GM18499 (cell line): ENCODE measurements around the gene NUBPL.
"Not testable (repeated sequence)": the region's sequence is repeated elsewhere in the genome, so short reads cannot be mapped to it uniquely, and the experiment has no call there.

Experiments
- ATAC-seq: cut with Tn5 transposase; IDR thresholded peaks from one replicate; pipeline ENCODE4 v1.9.1; 2021; ENCODE audit warnings: moderate number of reproducible peaks; ENCODE audit not compliant: insufficient read depth, unreplicated experiment

Gene NUBPL

DNA sequence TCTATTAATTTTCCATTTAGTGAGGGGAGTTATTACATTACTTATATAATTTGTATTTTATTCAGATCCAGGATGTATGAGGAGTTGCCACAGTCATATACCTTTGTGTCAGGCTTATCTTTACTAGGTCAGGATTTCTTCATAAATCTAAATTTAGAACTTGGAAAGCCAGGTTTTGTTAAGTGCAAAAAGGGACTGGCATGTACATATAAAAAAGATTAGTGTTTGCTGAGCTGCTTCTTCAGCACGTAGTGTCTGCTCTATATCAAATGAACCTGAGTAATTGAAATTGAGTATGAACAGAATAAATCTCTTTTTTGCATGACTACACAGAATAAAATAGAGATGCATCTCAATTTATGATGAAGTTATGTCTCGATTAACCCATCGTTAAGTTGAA lies 157.4 kb downstream of the NUBPL start:
- ATAC-seq = no peak

DNA sequence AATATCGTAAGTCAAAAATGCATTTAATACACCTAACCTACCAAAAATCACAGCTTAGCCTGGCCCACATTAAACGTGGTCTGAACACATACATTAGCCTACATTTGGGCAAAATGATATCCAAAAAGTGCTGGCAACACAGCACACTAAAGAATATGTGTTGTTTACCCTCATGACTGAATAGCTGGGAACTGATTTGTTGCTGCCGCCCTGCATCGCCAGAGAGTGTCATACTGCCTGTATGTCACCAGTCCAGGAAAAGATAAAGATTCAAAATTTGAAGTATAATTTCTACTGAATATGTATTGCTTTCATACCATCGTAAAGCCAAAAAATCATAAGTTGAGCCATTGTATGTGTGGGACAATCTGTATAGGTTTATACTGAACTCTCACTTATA lies 157.8 kb downstream of the NUBPL start:
- ATAC-seq = no peak

GRCh38 chr14:31726337-31726736 lies 165.1 kb downstream of the NUBPL start:
- ATAC-seq = no peak

- no peak for ATAC-seq
Observed at GRCh38 chr14:31727797-31728196, 166.6 kb downstream of the NUBPL start.

GRCh38 chr14:31740688-31741087 lies 179.5 kb downstream of the NUBPL start:
- ATAC-seq = no peak

DNA sequence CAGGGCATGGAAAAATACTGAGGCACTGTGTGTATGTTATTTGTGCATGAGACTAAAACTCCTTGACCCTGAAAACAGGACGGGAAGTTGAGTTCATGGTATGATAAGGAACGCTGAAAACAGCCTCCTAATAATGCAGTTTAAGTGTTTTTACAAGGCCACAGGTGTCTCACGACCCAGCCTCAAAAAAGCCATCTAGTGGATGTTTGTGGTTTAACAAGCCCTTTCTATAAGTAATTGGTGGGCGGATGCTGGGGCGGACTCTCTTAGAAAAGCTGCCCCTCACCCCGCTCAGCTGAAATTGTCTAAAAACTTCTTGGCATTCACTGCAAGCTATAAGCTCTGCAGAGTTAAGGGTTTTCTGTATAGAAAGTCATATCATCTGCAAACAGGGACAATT lies 184.5 kb downstream of the NUBPL start:
- no peak for ATAC-seq

DNA sequence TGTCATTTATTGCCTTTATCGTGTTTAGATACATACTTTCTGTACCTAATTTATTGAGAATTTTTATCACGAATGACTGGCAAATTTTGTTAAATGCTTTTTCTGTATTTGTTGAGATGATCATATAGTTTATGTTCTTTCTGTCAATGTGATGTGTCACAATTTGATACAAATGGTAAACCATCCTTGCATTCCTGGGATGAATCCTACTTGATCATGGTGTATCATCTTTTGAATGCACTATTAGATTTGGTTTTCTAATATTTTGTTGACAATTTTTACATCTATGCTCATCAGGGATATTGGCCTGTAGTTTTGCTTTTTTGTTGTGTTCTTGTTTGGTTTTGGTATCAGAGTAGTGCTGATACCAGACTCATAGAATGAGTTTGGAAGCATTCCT lies 185.1 kb downstream of the NUBPL start:
- no peak for ATAC-seq

DNA sequence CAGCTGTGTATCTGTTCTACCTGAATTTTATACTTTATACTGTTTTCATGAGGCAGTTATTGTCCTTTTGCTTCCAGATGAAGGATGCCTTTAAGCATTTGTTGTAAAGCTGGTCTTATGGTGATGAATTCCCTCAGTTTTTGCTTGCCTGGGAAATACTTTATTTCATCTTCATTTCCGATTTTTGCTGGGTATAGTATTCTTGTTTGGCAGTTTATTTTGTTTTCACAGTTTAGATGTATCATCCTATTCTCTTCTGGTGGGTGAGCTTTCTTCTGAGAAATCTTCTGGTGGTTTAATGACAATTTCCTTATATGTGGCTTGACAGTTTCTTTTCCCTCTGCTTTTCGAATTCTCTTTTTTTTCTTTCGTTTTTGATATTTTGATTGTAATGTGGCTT lies 188.1 kb downstream of the NUBPL start:
- ATAC-seq = no peak

DNA sequence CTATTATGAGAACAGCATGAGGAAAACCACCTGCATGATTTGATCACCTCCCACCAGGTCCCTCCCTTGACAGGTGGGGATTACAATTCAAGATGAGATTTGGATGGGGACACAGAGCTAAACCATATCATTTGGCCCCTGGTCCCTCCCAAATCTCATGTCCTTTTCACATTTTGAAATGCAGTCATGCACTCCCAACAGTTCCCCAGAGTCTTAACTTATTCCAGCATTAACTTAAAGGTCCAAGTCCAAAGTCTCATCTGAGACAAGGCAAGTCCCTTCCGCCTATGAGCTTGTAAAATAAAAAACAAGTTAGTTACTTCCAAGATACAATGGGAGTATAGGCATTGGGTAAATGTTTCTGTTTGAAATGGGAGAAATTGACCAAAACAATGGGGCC lies 189.8 kb downstream of the NUBPL start:
- not testable (repeated sequence) for ATAC-seq

DNA sequence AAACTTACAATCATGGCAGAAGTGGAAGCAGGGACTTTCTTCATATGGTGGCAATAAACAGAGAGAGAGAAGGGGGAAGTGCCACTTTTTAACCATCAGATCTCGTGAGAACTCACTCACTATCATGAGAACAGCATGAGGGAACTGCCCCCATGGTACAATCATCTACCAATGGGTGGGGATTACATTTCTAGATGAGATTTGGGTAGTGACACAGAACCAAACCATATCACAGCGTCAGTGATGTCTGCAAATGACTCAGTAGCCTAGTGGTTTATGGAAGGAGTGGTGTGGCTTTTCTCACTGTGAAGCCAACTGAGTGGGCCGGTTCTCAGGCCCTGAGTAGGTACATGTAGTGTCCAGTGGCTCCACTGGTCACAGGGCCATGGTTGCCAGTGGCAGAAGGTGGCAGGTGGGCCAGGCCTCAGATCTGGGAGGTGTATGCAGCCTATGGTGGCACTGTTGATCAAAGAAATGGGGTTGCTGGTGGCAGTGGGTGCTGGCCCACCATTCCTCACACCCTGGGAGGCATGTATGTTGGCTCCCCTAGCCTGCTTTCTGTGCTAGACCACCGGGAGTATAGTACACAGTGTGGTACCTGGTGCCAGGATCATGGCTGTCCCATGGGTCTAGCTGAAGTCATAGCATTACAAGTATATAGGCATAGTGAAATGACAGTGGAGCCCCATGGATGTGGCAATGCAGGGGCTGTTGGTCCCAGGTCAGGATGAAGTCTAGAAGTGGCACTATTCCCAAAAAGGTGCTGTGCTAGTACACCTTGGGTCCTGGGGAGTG lies 191.9 kb downstream of the NUBPL start:
- ATAC-seq = no peak

DNA sequence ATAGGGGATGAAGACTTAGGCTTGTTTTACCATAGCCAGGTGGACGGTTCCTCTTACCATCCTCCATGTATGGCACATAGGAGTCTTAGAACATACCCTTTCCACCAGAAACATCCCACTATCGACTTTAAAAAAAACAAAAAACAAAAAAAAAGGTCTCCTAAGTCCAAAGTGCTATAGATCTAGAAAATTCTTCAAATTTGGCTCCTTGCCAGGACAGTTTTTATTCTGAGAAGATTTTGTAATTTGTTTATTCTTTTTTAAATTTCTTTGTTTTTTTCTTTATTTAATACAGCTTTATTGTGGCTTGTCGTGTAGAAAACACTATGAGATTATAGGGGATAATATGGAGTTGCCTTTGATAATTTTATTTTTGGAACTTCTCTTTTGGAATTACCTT lies 197.7 kb downstream of the NUBPL start:
- ATAC-seq = no peak

DNA sequence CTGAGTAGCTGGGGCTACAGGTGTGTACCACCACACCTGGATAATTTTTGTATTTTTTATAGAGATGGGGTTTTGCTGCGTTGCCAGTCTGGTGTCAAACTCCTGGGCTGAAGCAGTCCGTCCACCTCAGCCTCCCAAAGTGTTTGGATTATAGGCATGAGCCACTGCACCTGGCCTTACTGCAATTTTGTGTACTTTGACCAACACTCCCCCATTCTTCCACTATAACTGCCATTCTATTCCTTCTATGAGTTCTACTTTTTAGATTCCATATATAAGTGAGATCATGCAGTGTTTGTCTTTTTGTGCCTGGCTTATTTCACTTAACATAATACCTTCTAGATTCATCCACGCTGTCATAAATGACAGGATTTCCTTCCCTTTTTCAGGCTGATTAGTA lies 199.1 kb downstream of the NUBPL start:
- ATAC-seq = no peak

DNA sequence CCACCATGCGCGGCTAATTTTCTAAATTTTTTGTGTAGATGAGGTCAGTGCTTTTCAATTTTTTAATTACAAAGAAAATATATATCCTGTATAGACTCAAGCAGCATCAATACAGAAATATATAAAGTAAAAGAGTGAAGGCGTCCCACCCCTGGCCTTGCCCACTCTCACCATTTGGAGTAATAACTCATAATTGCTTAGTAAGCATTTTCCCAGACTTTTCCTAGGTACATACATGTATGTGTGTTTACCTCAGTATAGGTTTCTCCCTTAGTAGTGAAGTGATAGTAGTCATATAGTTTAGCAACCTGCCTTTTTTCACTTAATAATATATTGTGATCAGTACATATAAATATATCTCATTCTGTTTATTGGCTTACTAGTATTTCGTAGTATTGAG lies 200.1 kb downstream of the NUBPL start:
- ATAC-seq = no peak

GRCh38 chr14:31763041-31763440 lies 201.8 kb downstream of the NUBPL start:
- ATAC-seq = no peak

DNA sequence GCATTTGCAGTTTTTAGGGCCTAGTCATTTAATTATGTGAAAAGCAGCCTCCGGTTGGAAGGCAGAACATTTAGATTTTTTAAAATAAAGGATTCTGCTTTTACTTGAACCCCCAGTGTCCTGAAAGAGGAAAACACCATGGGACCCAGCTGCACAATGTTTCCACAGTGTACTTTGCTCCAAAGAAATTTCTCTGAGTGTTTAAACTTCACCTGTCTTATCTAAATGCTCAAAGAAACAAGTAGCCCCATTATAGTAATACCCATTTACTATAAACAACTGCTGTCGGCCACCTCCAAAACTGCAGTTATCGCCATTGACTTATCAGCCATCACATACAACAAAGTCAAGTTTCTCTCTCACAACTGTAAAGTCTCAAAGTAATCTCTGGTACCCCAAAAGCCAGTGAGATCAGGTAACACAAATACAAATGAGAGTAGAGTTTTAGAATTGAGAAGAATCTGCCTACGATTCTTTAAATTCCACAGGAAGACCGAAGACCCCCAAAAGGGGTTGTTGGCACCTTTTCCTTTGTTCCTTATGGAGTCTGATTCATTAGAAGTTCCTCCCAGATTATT lies 205.2 kb downstream of the NUBPL start:
- ATAC-seq = no peak

GRCh38 chr14:31768355-31768754 lies 207.2 kb downstream of the NUBPL start:
- ATAC-seq = no peak

DNA sequence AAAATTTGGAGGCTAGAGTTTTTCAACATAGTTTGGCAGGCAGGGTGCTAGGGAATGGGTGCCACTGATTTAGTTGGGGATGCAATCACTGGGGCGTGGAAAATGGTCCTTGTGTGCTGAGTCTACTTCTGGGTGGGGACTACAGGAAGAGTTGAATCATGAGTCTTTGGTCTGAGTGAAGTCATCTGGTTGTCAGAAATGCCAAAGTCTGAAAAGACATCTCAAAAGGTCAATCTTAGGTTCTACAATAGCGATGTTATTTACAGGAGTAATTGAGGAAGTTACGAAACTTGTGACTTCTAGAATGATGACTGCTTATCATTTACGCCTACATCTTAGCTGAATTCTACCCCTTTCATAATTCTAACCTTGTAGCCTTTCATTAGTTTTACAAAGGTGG lies 209.1 kb downstream of the NUBPL start:
- ATAC-seq = no peak

- no peak for ATAC-seq
Observed at GRCh38 chr14:31774567-31774966, 213.4 kb downstream of the NUBPL start.

- no peak for ATAC-seq
Observed at GRCh38 chr14:31777312-31777711, 216.1 kb downstream of the NUBPL start.

GRCh38 chr14:31781578-31781977 lies 220.4 kb downstream of the NUBPL start:
- no peak for ATAC-seq

GRCh38 chr14:31785574-31785973 lies 224.4 kb downstream of the NUBPL start:
- no peak for ATAC-seq

- no peak for ATAC-seq
Observed at GRCh38 chr14:31787377-31787776, 226.2 kb downstream of the NUBPL start.
